NCI-H69 (cell line): ENCODE results near the gene EID1.
"Not testable (repeated sequence)": the region's sequence is repeated elsewhere in the genome, so short reads cannot be mapped to it uniquely, and the experiment has no call there.

ENCODE experiments used
- DNase-seq: peaks from one replicate; lab custom pipeline; 2025; lab: John Stamatoyannopoulos, UW

The EID1 gene

DNA sequence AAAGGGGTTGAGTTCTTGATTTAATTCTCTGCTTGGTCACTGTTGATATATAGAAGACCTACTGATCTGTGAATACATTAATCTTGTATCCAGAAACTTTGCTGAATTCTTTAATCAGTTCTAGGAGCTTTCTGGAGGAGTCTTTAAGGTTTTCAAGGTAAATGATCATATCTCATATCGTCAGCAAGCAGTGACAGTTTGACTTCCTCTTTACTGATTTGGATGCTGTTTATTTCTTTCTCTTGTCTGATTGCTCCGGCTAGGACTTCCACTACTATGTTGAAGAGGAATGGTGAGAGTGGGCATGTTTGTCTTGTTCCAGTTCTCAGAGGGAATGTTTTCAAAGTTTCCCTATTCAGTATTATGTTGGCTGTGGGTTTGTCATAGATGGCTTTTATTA is 31.4 kb downstream of the EID1 start:
- not testable (repeated sequence) for DNase-seq

DNA sequence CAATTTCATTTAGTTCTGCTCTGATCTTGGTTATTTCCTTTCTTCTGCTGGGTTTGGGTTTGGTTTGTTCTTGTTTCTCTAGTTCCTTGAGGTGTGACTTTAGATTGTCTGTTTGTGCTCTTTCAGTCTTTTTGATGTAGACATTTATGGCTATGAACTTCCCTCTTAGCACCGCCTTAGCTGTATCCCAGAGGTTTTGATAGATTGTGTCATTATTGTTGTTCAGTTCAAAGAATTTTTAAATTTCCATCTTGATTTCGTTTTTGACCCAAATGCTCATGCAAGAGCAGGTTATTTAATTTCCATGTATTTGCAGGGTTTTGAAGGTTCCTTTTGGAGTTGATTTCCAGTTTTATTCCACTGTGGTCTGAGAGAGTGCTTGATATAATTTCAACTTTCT is 32.6 kb downstream of the EID1 start:
- not testable (repeated sequence) for DNase-seq

DNA sequence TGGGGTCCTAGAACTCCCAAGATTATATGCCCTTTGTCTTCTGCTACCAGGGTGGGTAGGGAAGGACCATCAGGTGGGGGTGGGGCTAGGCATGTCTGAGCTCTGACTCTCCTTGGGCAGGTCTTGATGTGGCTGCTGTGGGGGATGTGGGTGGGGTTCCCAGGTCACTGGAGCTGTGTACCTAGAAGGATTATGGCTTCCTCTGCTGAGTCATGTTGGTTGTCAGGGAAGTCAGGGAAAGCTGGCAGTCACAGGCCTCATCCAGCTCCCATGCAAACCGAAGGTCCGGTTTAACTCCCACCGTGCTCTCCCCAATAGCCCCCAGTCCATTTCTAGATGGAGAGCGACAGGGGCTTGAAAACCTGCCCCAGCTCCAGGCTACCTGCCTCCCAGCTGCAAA is 35.2 kb downstream of the EID1 start:
- DNase-seq = no peak

GRCh38 chr15:48914717-48915116 is 36.8 kb downstream of the EID1 start:
- peak; percentile 14 for DNase-seq

GRCh38 chr15:48915861-48916260 is 37.9 kb downstream of the EID1 start:
- no peak for DNase-seq

- DNase-seq = no peak
Measured at GRCh38 chr15:48916721-48917120, 38.8 kb downstream of the EID1 start.

- no peak for DNase-seq
Measured at GRCh38 chr15:48922046-48922445, 44.1 kb downstream of the EID1 start.

GRCh38 chr15:48924528-48925393 is 46.8 kb downstream of the EID1 start:
- DNase-seq = no peak

GRCh38 chr15:48925714-48926223 is 47.8 kb downstream of the EID1 start:
- peak; percentile 78 for DNase-seq

- DNase-seq = no peak
Measured at GRCh38 chr15:48928877-48929538, 51.1 kb downstream of the EID1 start.

GRCh38 chr15:48929661-48930060 is 51.7 kb downstream of the EID1 start:
- DNase-seq = peak; percentile 94
